Hypothalamus (tissue), 51 donors: Measurements from ENCODE around the gene IKZF4.

Source experiments
- DNase-seq, 51 donors: peaks; one replicate each; lab custom pipeline; 2025; lab: John Stamatoyannopoulos, UW

The IKZF4 gene

DNA sequence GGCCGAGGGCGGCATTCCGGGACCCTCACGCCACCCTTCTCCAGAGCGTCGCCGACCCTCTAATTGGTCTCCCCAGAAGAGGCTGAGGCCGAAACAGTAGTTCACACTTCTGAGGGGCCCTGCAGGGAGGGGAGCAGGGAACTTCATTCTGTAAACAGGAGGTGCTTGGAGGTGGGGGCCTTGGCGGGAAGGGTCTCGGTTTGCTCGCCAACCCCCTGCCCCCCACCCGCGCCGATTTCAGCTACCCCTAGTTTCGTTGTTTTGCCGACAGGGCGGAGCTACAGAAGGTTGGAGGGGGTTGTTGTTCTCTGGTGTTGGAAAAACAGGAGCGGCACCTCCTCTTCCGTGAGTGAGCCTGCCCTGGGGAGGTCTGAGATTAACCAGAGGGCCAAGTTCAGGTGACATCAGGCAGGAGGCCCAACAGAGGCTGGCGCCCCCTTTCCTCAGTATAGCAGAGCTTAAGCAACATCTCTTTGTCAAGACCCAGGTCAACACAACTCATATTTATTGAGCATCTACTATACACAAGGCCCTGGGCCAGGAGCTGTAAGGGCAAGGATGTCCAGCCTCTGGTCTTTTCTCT lies 59.8 kb downstream of the IKZF4 start:
- DNase-seq: peak in 4 of 51 donors; percentile 8 to 44 (median 27)

DNA sequence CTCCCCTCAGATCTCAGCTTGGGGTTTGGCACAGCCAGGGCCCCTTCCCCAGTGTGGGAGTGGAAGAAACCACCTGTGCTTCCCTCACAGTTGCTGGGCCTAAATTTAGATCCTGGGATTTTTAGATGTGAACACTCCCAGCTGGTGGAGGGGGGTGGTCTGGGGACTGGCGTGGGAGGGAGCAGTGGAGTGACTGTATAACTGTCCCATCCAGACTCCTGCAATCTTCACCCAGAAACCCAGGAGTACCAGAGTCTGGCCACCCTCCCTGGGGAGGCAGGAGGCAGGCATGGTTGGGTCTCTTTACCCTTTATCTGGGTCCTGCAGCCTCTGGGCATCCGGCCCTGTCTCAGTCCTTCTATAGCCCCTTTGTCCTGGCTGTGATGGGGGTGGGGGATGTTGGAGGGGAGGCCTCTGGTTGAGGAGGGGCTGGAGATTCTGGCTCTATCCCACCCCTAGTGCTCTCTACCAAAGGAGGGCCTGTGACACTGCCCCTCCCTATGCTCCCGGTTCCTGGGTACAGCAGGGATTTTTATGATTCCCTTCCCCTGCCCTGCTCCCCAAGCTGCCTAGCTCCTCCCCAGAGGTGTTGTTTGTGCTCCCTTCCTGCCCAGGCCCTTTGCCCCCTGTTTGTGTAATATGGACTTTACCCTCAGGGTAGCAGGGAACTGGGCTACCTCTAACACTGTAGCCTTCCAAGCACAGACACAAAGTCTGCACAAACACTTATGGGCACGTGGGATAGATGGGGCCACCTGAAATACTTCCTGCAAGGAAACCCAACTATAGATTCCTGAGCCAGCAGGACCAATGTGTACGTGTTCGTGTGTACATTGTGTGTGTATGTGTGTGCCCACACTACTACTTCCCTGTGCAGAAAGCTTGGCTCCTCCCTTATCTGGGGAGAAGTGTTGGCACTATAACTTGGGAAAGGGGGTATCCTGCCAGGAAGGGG lies 60.8 kb downstream of the IKZF4 start:
- DNase-seq: peak in 44 of 51 donors; percentile 2 to 74 (median 36)

- peak in 4 of 51 donors; percentile 24 to 48 (median 32) for DNase-seq
Observed at GRCh38 chr12:56082382-56082781, 61.5 kb downstream of the IKZF4 start.

- peak in 48 of 51 donors; percentile 5 to 94 (median 74) for DNase-seq
Observed at GRCh38 chr12:56082967-56083366, 62.1 kb downstream of the IKZF4 start.

- DNase-seq: peak in 2 of 51 donors; percentile 14 to 15
Observed at GRCh38 chr12:56084958-56085543, 64.2 kb downstream of the IKZF4 start.

- no peak for DNase-seq
Observed at GRCh38 chr12:56086096-56086495, 65.3 kb downstream of the IKZF4 start.

DNA sequence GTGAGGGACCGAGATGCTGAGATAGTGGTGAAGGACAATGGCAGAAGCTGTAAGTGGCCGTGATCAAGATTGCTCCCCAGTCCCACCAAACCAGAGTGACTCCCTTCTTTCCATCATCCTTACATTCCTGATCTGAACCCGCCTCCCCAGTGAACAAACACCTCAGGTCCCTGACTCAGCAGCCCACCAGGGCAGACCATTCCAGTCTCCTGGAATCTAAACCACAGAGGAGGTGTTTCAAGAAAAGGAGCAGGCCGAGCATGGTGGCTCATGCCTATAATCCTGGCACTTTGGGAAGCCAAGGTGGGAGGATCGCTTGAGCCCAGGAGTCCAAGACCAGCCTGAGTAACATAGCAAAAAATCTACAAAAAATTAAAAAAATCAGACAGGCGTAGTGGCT lies 65.8 kb downstream of the IKZF4 start:
- DNase-seq: no peak

DNA sequence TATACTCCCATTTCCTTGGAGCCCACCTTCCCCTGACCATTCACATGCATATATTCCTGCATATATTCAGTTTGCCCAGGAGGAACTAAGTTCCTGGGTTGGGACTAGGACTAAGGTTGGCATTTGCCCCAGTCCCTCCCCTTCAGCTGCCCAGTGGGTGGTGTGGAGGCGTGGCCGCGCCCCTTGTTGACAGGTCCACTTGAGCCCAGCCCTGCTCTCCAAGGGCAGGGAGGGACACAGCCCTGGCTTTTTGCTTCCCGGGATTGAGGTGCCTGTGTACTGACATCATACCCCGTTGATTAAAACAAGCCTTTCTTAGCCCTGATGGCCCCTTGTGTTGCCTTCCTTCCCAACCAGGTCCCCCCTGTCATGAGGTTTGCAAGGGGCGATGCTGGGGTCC lies 66.4 kb downstream of the IKZF4 start:
- peak in 10 of 51 donors; percentile 2 to 19 (median 7) for DNase-seq
